ENCODE measurements around the gene ZNF778. TPM values are rescaled to one million over a fixed set of nuclear protein-coding genes. Genes with fewer than 3 reads are reported as not detected.
A peak's percentile ranks its signal among the peaks of the same experiment; 100 is the strongest.

The ZNF778 gene
- total and polyA plus RNA-seq, 2 of the 13 experiments (the other 11 are each of a cell fraction or from before 2014, with no cell fraction given) = 3.8 to 7.2 TPM

DNA sequence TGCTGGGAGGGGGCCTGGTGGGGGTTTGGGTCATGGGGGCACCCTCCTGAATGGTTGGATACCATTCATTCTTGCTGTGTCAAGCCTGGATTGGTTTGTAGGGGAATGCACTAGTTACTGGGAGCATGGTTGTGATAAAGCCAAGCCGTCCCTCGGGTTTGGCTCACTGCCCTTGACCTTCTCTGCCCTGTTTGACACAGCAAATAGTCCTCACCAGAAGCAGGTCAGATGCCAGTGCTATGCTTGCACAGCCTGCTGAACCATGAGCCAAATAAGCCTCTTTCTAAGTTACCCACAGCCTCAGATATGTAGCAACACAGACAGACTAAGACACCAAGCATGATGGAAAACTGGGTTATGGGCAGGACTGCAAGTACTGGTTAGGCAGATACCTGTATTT is 14.6 kb downstream of the ZNF778 start (continued):
- TF ChIP-seq ZNF614 (CRISPR knock-in tag; IDR thresholded peaks at IDR 0.05; ENCODE audit: borderline replicate concordance) (peak; percentile 90), ZNF879 (CRISPR knock-in tag; IDR thresholded peaks at IDR 0.05) (no peak), SALL2 (CRISPR knock-in tag; IDR thresholded peaks at IDR 0.05) (no peak), TMF1 (CRISPR knock-in tag; IDR thresholded peaks at IDR 0.05; ENCODE audit: low read depth) (no peak), SYNCRIP (IDR thresholded peaks at IDR 0.05; ENCODE audit: insufficient read depth, low read depth, low read length) (no peak), ZNF292 (CRISPR knock-in tag; IDR thresholded peaks at IDR 0.05; ENCODE audit: borderline replicate concordance, low read depth) (no peak), MED13 (CRISPR knock-in tag; IDR thresholded peaks at IDR 0.05) (no peak; the same call in 1 of the 2 replicates), ZNF749 (CRISPR knock-in tag; IDR thresholded peaks at IDR 0.05; ENCODE audit: borderline replicate concordance) (no peak), ZNF556 (CRISPR knock-in tag; IDR thresholded peaks at IDR 0.05; ENCODE audit: borderline replicate concordance) (peak; percentile 91; the same call in 1 of the 2 replicates), GABPB1 (CRISPR knock-in tag; IDR thresholded peaks at IDR 0.05) (no peak), HNRNPK (IDR thresholded peaks at IDR 0.05; ENCODE audit: low read depth, low read length, poor library complexity, severe bottlenecking) (no peak), PRPF4 (IDR thresholded peaks at IDR 0.05; ENCODE audit: low read depth, low read length, poor library complexity, severe bottlenecking) (no peak), REL (CRISPR knock-in tag; conservative IDR thresholded peaks at IDR 0.05) (no peak), FOXA3 (CRISPR knock-in tag; IDR thresholded peaks at IDR 0.05) (peak; percentile 91), PPARG (CRISPR knock-in tag; conservative IDR thresholded peaks at IDR 0.05) (peak; percentile 89), KLF13 (CRISPR knock-in tag; IDR thresholded peaks at IDR 0.05) (no peak), KDM1A (CRISPR knock-in tag; IDR thresholded peaks at IDR 0.05) (no peak), ZNF382 (CRISPR knock-in tag; IDR thresholded peaks at IDR 0.05; ENCODE audit: borderline replicate concordance) (no peak)
- TF ChIP-seq, protein P1, sequence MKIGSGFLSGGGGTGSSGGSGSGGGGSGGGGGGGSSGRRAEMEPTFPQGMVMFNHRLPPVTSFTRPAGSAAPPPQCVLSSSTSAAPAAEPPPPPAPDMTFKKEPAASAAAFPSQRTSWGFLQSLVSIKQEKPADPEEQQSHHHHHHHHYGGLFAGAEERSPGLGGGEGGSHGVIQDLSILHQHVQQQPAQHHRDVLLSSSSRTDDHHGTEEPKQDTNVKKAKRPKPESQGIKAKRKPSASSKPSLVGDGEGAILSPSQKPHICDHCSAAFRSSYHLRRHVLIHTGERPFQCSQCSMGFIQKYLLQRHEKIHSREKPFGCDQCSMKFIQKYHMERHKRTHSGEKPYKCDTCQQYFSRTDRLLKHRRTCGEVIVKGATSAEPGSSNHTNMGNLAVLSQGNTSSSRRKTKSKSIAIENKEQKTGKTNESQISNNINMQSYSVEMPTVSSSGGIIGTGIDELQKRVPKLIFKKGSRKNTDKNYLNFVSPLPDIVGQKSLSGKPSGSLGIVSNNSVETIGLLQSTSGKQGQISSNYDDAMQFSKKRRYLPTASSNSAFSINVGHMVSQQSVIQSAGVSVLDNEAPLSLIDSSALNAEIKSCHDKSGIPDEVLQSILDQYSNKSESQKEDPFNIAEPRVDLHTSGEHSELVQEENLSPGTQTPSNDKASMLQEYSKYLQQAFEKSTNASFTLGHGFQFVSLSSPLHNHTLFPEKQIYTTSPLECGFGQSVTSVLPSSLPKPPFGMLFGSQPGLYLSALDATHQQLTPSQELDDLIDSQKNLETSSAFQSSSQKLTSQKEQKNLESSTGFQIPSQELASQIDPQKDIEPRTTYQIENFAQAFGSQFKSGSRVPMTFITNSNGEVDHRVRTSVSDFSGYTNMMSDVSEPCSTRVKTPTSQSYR (CRISPR knock-in tag; IDR thresholded peaks at IDR 0.05; ENCODE audit: borderline replicate concordance) = peak; percentile 67; the same call in 1 of the 2 replicates
- TF ChIP-seq, protein P2, sequence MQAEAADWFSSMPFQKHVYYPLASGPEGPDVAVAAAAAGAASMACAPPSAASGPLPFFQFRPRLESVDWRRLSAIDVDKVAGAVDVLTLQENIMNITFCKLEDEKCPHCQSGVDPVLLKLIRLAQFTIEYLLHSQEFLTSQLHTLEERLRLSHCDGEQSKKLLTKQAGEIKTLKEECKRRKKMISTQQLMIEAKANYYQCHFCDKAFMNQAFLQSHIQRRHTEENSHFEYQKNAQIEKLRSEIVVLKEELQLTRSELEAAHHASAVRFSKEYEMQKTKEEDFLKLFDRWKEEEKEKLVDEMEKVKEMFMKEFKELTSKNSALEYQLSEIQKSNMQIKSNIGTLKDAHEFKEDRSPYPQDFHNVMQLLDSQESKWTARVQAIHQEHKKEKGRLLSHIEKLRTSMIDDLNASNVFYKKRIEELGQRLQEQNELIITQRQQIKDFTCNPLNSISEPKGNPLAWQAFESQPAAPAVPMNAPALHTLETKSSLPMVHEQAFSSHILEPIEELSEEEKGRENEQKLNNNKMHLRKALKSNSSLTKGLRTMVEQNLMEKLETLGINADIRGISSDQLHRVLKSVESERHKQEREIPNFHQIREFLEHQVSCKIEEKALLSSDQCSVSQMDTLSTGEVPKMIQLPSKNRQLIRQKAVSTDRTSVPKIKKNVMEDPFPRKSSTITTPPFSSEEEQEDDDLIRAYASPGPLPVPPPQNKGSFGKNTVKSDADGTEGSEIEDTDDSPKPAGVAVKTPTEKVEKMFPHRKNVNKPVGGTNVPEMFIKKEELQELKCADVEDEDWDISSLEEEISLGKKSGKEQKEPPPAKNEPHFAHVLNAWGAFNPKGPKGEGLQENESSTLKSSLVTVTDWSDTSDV (CRISPR knock-in tag; IDR thresholded peaks at IDR 0.05) = no peak
- TF ChIP-seq, protein P3, sequence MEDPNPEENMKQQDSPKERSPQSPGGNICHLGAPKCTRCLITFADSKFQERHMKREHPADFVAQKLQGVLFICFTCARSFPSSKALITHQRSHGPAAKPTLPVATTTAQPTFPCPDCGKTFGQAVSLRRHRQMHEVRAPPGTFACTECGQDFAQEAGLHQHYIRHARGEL (CRISPR knock-in tag; IDR thresholded peaks at IDR 0.05) = no peak
- TF ChIP-seq, protein P4, sequence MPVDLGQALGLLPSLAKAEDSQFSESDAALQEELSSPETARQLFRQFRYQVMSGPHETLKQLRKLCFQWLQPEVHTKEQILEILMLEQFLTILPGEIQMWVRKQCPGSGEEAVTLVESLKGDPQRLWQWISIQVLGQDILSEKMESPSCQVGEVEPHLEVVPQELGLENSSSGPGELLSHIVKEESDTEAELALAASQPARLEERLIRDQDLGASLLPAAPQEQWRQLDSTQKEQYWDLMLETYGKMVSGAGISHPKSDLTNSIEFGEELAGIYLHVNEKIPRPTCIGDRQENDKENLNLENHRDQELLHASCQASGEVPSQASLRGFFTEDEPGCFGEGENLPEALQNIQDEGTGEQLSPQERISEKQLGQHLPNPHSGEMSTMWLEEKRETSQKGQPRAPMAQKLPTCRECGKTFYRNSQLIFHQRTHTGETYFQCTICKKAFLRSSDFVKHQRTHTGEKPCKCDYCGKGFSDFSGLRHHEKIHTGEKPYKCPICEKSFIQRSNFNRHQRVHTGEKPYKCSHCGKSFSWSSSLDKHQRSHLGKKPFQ (CRISPR knock-in tag; IDR thresholded peaks at IDR 0.05; ENCODE audit: insufficient replicate concordance) = no peak
- TF ChIP-seq, protein P5, sequence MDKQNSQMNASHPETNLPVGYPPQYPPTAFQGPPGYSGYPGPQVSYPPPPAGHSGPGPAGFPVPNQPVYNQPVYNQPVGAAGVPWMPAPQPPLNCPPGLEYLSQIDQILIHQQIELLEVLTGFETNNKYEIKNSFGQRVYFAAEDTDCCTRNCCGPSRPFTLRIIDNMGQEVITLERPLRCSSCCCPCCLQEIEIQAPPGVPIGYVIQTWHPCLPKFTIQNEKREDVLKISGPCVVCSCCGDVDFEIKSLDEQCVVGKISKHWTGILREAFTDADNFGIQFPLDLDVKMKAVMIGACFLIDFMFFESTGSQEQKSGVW (CRISPR knock-in tag; IDR thresholded peaks at IDR 0.05; ENCODE audit: borderline replicate concordance) = no peak

Data from HepG2 (cell line).